ENCODE data around the gene CCDC54. TPM values are rescaled to one million over a fixed set of nuclear protein-coding genes. Genes with fewer than 3 reads are reported as not detected.

Gene CCDC54
- not detected in 2 replicates for total RNA-seq (2021; fragmentation: NEBNext Ultra II Directional; extraction: Animal tissue kit (Norgen Biotek cat#: 25700))
- not detected in 2 replicates for polyA plus RNA-seq (2011; rRNA removed)
- polyA plus RNA-seq (2011; cell fraction: cytosol; rRNA removed), result not detected
- not detected for polyA plus RNA-seq (2011; cell fraction: nucleus; rRNA removed)
- polyA plus RNA-seq (2012, experiment 1 of 2), result not detected in 4 replicates
- polyA plus RNA-seq (2012, experiment 2 of 2), result not detected
- polyA plus RNA-seq (2013, experiment 1 of 2), result not detected
- not detected for polyA plus RNA-seq (2013, experiment 2 of 2)
- not detected in 2 replicates for polyA minus RNA-seq (2011; rRNA and poly(A)+ RNA removed)
- not detected for polyA minus RNA-seq (2011; cell fraction: cytosol; rRNA and poly(A)+ RNA removed)
- not detected for polyA minus RNA-seq (2011; cell fraction: nucleus; rRNA and poly(A)+ RNA removed)
- long read RNA-seq, experiment 1, result 0 reads
- long read RNA-seq, experiment 2, result 0 reads

DNA sequence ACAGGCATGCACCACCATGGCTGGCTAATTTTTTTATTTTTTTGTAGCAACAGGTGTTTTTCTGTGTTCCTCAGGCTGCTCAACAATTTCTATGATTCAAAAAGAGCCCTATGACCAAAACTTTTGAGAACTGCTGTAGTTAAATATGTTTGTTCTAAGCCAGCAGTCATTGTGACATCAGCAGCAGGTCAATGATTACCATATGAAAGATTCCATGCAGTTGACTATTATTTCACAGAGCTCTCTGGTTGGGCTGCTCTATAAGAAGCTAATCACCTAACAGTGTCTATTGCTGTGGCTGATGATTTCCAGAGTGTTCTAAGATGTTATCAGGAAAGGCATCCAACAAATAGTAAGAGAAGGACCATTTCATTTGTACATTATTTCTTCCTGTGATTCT lies at the start of gene CCDC54:
CCDC54 (plus strand) TSS at position 289 of the 400 bp plus-strand sequence. CDS start 149 bp downstream, outside the sequence.
- Histone ChIP-seq H3K4me3 (ENCODE audit: extremely low read depth in 1 of 4, insufficient read depth in 2 of 4, low read depth in 3 of 4, low read length in 4 of 4) (no peak within 1 kb of the TSS), H2BK120ac (replicated peaks; ENCODE audit: low read depth, low read length) (no peak within 1 kb of the TSS), H3K23me2 (ENCODE audit: low read depth, low read length) (no peaks in the 10 kb centered on the region), H2BK15ac (ENCODE audit: low read length) (no peak within 1 kb of the TSS), H4K8ac (ENCODE audit: extremely low read depth, insufficient read depth, low read length) (no peak within 1 kb of the TSS), H3K4ac (replicated peaks; ENCODE audit: insufficient read length, low read depth, low read length) (no peak within 1 kb of the TSS), H3K27me3 (replicated peaks in 1 of 4; ENCODE audit: control insufficient read depth in 3 of 4, extremely low read depth in 1 of 4, insufficient read depth in 3 of 4, low read length in 3 of 4) (peaks cover 0 to 1% (median 0%) of the 10 kb centered on the region in 4 experiments; a peak in 1 of 7 replicates), H3K79me2 (ENCODE audit: control insufficient read depth in 1 of 2, insufficient read depth in 2 of 2, low read length in 2 of 2) (no peaks in the 10 kb centered on the region), H3K79me1 (ENCODE audit: low read depth, low read length) (no peaks in the 10 kb centered on the region), H3K14ac (ENCODE audit: insufficient read length) (no peak within 1 kb of the TSS), H2AFZ (ENCODE audit: low read length) (no peak within 1 kb of the TSS), H4K20me1 (replicated peaks in 1 of 2; ENCODE audit: control insufficient read depth in 1 of 2, insufficient read depth in 2 of 2, low read length in 2 of 2) (no peaks in the 10 kb centered on the region), H2BK5ac (ENCODE audit: low read depth, low read length) (no peak within 1 kb of the TSS), H2BK12ac (ENCODE audit: low read depth, low read length) (no peak within 1 kb of the TSS), H3K9me3 (ENCODE audit: insufficient read depth in 2 of 2, low read depth in 1 of 2, low read length in 1 of 2) (no peaks in the 10 kb centered on the region), H3K56ac (replicated peaks; ENCODE audit: insufficient read length, low read depth, low read length) (no peak within 1 kb of the TSS), H3K36me3 (ENCODE audit: control insufficient read depth in 2 of 4, insufficient read depth in 4 of 4, low read length in 3 of 4) (no peaks in the 10 kb centered on the region), H4K91ac (replicated peaks; ENCODE audit: insufficient read length, low read length) (no peak within 1 kb of the TSS), H3K23ac (ENCODE audit: insufficient read length) (no peak within 1 kb of the TSS), H3K9ac (replicated peaks in 1 of 4; ENCODE audit: extremely low read depth in 1 of 4, low read depth in 3 of 4, low read length in 3 of 4) (no peak within 1 kb of the TSS), H3K18ac (ENCODE audit: extremely low read depth, low read length) (no peak within 1 kb of the TSS), H3K4me1 (replicated peaks in 1 of 4; ENCODE audit: control insufficient read depth in 3 of 4, insufficient read depth in 4 of 4, low read length in 3 of 4) (0 out of 7 replicates have a peak, but pooled peaks cover 0 to 2% (median 0%) of the 10 kb centered on the region in 4 experiments), H2BK20ac (ENCODE audit: low read length) (no peak within 1 kb of the TSS), H4K5ac (ENCODE audit: insufficient read length, low read depth, low read length) (no peak within 1 kb of the TSS), H3K27ac (ENCODE audit: low read depth, low read length) (no peak within 1 kb of the TSS), H3K4me2 (ENCODE audit: insufficient read depth in 1 of 2, low read depth in 2 of 2, low read length in 2 of 2) (no peak within 1 kb of the TSS), H2AK5ac (ENCODE audit: low read depth, low read length) (no peak within 1 kb of the TSS)
- ChIA-PET POLR2A (ENCODE audit: partially characterized antibody) (no interaction called here), CTCF (ENCODE audit: partially characterized antibody) (no interaction called here)
- DNase-seq (ENCODE audit: low read depth in 1 of 2, low spot score in 2 of 2) (no peak), FAIRE-seq (no peak)
- TF ChIP-seq EP300 (IDR thresholded peaks at IDR 0.05; ENCODE audit: borderline replicate concordance in 1 of 2, low read depth in 2 of 2, low read length in 2 of 2), result no peak
- TF ChIP-seq TAF7 (optimal IDR thresholded peaks at IDR 0.05; ENCODE audit: borderline replicate concordance, low read depth, low read length), result no peak
- no peak for TF ChIP-seq CHD2 (IDR thresholded peaks at IDR 0.05; ENCODE audit: low read length)
- TF ChIP-seq, protein P1, sequence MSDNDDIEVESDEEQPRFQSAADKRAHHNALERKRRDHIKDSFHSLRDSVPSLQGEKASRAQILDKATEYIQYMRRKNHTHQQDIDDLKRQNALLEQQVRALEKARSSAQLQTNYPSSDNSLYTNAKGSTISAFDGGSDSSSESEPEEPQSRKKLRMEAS (IDR thresholded peaks at IDR 0.05), result no peak
